GM19468 (cell line): ENCODE measurements around the gene HCFC1R1.

Source experiments
- ATAC-seq: cut with Tn5 transposase; IDR thresholded peaks from one replicate; pipeline ENCODE4 v1.9.1; 2021; ENCODE audit warnings: mild to moderate bottlenecking, moderate library complexity, moderate number of reproducible peaks; ENCODE audit not compliant: unreplicated experiment; ENCODE audit errors: extremely low read depth

The HCFC1R1 gene

GRCh38 chr16:3036726-3037315 is 13.1 kb upstream of the HCFC1R1 start, which contains the start of gene BICDL2:
Gene BICDL2 (minus strand): TSS chr16:3036944. CDS start chr16:3035496, 1,448 bp downstream.
- ATAC-seq: no peak

- ATAC-seq: no peak
Measured at GRCh38 chr16:3035972-3036725, 12.4 kb upstream of the HCFC1R1 start.

GRCh38 chr16:3035289-3035971 is 11.7 kb upstream of the HCFC1R1 start:
- no peak for ATAC-seq

GRCh38 chr16:3032624-3033023 is 8.9 kb upstream of the HCFC1R1 start:
- ATAC-seq: no peak

GRCh38 chr16:3030222-3031212 is 6.8 kb upstream of the HCFC1R1 start:
- no peak for ATAC-seq

GRCh38 chr16:3029491-3030221 is 5.9 kb upstream of the HCFC1R1 start:
- ATAC-seq: no peak

GRCh38 chr16:3028716-3029319 is 5.1 kb upstream of the HCFC1R1 start:
- ATAC-seq: no peak

GRCh38 chr16:3027983-3028715 is 4.4 kb upstream of the HCFC1R1 start:
- no peak for ATAC-seq

GRCh38 chr16:3027489-3027795 is 3.7 kb upstream of the HCFC1R1 start:
- ATAC-seq: no peak

GRCh38 chr16:3026609-3027488 is 3.1 kb upstream of the HCFC1R1 start:
- ATAC-seq: no peak

GRCh38 chr16:3026003-3026378 is 2.2 kb upstream of the HCFC1R1 start:
- no peak for ATAC-seq

GRCh38 chr16:3025032-3026002 is 1.6 kb upstream of the HCFC1R1 start:
- no peak for ATAC-seq

- no peak for ATAC-seq
Measured at GRCh38 chr16:3023415-3023668, 400 bp downstream of the HCFC1R1 start.

- ATAC-seq: no peak
Measured at GRCh38 chr16:3022684-3023414, 893 bp downstream of the HCFC1R1 start.

- no peak for ATAC-seq
Measured at GRCh38 chr16:3022208-3022683, 1.5 kb downstream of the HCFC1R1 start.
